Skeletal muscle satellite cell (primary cell): ENCODE data around the gene BNIP2.
"Not testable (repeated sequence)": the region's sequence is repeated elsewhere in the genome, so short reads cannot be mapped to it uniquely, and the experiment has no call there.

Experiments used
- H3K27me3 ChIP-seq: 2 replicates; pipeline ENCODE4 v1.7.0; 2013; ENCODE audit warnings: low read length; ENCODE audit not compliant: control insufficient read depth, insufficient read depth
- H3K36me3 ChIP-seq: 2 replicates; pipeline ENCODE4 v1.7.0; 2013; ENCODE audit warnings: mild to moderate bottlenecking, control low read depth, low read length; ENCODE audit not compliant: insufficient read depth
- H3K4me1 ChIP-seq: 2 replicates; pipeline ENCODE4 v1.7.0; 2013; ENCODE audit warnings: low read length; ENCODE audit not compliant: control insufficient read depth, insufficient read depth
- H3K4me2 ChIP-seq: 2 replicates; pipeline ENCODE4 v1.7.0; 2013; ENCODE audit warnings: mild to moderate bottlenecking, low read length
- H3K4me3 ChIP-seq: 2 replicates; pipeline ENCODE4 v1.7.0; 2013; ENCODE audit warnings: low read length
- H3K9ac ChIP-seq: 2 replicates; pipeline ENCODE4 v1.7.0; 2013; ENCODE audit warnings: mild to moderate bottlenecking, low read depth, low read length, moderate library complexity
- H3K9me3 ChIP-seq: replicated peaks from 2 replicates; pipeline ENCODE4 v1.7.0; 2013; ENCODE audit warnings: mild to moderate bottlenecking, control low read depth, low read length

BNIP2 gene

DNA sequence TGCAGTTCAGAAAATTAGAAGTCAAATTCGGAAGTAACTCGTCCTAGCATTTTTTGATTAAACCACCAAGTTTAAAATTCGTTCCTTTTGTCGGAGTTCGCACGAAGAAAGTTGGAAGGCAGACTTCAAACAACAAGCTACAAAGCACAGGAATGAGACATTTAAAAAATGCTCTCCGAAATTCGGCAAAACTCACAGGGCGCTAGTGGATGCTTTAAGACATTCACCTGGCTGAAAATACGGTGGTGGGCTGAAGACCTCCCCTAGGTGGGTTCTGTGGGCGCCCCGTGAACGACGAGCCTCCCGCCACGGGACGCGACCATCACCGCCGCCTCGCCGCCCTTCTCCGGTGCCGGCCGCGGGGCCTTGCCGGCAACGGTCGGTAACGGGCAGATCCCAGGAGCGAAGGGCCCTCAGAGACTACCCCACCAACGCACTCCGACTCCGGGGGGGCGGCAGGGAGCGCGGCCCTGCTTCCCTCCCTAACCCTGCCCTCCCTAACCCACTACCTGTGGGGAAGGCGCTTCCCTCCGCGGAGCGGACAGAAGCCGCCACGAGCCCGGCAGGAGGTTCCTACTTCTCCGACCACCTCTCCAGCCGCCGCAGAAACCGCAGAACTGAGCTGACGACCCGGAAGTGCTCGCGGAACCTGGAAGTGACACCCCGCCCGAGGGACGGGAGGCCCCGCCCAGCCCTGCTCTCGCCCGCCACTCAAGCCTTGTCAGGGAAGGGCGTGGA, 32.1 kb downstream of the BNIP2 start, which contains the start of gene GTF2A2:
GTF2A2 (minus strand) TSS at position 619 of the 738 bp plus-strand sequence. CDS start 5,238 bp downstream, outside the sequence.
- Histone ChIP-seq H3K4me2 (peak within 1 kb of the TSS; percentile 85), H3K36me3 (peaks cover 34% of the 10 kb centered on the region), H3K27me3 (no peaks in the 10 kb centered on the region), H3K9ac (peak within 1 kb of the TSS; percentile 96), H3K9me3 (no peaks in the 10 kb centered on the region), H3K4me1 (peaks cover 13% of the 10 kb centered on the region), H3K4me3 (peak within 1 kb of the TSS; percentile 97)

DNA sequence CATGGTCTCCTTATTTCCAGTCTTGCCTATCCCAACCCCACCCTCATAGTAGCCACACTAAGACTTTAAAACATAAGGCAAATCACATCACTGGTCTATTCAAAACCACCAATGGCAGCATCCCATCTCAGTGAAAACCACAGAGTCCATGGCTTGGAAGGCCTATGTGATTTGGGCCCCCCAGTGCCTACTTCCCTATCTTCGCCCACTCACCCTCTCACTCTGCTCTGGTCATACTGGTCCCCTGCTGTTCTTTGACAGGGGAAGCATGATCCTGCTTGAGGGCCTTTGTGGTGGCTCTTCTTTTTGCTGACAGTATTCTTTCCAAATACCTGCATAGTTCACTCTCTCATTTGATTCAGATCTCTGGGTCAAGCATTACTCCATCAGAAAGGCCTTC, 35.1 kb downstream of the BNIP2 start:
- H3K4me3 ChIP-seq: no peak overlapping the region
- no peaks in the 10 kb centered on the region for H3K9me3 ChIP-seq
- peaks cover 13% of the 10 kb centered on the region for H3K4me1 ChIP-seq
- peaks cover 32% of the 10 kb centered on the region for H3K36me3 ChIP-seq
- H3K27me3 ChIP-seq: no peaks in the 10 kb centered on the region
- no peak overlapping the region for H3K4me2 ChIP-seq
- H3K9ac ChIP-seq: no peak overlapping the region

DNA sequence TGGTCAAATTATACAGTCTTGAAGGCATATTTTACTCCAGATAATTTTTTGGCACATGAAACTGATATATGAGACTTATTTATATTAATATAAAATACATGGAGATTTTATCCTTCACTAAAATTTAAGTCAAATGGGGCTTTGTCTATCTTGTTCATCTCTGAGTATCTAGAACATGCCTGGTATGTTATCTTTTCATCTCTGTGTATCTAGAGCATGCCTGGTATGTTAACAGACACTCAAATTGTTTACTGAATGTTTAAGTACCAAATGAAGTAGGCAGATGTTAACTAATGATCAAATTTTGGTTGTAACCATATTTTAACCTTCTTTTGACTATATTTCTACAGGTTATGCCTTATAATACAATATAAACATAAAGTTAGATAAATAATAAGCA, 39.5 kb downstream of the BNIP2 start:
- Histone ChIP-seq H3K9me3 (no peaks in the 10 kb centered on the region), H3K4me3 (no peak overlapping the region), H3K27me3 (no peaks in the 10 kb centered on the region), H3K4me1 (no peaks in the 10 kb centered on the region), H3K9ac (no peak overlapping the region), H3K4me2 (no peak overlapping the region), H3K36me3 (peaks cover 42% of the 10 kb centered on the region)

DNA sequence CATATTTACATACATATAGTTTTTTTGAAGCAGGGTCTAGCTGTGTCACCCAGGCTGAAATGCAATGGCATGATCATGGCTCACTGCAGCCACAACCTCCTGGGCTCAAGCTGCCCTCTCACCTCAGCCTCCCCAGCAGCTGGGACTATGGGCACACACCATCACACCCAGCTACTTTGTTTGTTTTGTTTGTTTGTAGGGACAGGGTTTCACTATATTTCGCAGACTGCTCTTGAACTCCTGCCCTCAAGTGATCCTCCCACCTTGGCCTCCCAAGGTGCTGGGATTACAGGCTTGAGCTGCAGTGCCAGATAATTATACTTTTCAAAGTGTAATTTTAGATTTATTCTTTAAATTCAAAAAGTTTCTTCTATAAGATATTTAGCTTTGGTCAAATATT, 42.0 kb downstream of the BNIP2 start:
- no peak overlapping the region for H3K4me2 ChIP-seq
- H3K9me3 ChIP-seq: no peaks in the 10 kb centered on the region
- H3K36me3 ChIP-seq: peaks cover 37% of the 10 kb centered on the region
- no peak overlapping the region for H3K9ac ChIP-seq
- H3K4me3 ChIP-seq: no peak overlapping the region
- no peaks in the 10 kb centered on the region for H3K27me3 ChIP-seq
- H3K4me1 ChIP-seq: no peaks in the 10 kb centered on the region

DNA sequence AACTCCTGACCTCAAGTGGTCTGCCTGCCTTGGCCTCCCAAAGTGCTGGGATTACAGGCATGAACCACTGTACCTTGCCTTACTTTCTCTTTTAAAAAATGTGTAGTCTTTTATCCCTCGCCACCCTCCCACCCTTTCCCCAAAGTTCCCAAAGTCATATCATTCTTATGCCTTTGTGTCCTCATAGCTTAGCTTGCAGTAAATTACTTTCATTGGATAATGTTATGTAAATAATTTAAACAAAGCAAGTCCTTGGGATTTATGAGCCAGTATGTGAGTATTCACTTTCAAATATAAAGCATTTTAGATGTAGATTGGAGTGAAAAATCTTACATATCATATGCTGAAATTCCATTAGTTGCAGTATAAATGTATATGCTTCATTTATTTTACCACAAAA, 42.8 kb downstream of the BNIP2 start:
- Histone ChIP-seq H3K4me2 (no peak overlapping the region), H3K27me3 (no peaks in the 10 kb centered on the region), H3K9me3 (no peaks in the 10 kb centered on the region), H3K4me3 (no peak overlapping the region), H3K36me3 (peaks cover 34% of the 10 kb centered on the region), H3K9ac (no peak overlapping the region), H3K4me1 (no peaks in the 10 kb centered on the region)

DNA sequence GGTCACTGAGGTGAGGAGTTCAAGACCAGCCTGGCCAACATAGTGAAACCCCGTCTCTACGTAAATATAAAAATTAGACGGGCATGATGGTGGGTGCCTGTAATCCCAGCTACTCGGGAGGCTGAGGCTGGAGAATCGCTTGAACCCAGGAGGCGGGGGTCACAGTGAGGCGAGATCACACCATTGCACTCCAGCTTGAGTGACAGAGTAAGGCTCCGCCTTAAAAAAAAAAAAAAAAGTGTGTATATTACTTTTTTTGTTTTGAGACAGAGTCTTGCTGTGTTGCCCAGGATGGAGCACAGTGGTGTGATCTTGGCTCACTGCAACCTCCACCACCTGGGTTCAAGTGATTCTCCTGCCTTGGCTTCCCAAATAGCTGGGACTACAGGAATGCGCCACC, 43.3 kb downstream of the BNIP2 start:
- not testable (repeated sequence) for H3K4me2 ChIP-seq, H3K27me3 ChIP-seq, H3K9ac ChIP-seq, H3K4me3 ChIP-seq, H3K9me3 ChIP-seq, H3K4me1 ChIP-seq
- H3K36me3 ChIP-seq: peaks cover 33% of the 10 kb centered on the region

DNA sequence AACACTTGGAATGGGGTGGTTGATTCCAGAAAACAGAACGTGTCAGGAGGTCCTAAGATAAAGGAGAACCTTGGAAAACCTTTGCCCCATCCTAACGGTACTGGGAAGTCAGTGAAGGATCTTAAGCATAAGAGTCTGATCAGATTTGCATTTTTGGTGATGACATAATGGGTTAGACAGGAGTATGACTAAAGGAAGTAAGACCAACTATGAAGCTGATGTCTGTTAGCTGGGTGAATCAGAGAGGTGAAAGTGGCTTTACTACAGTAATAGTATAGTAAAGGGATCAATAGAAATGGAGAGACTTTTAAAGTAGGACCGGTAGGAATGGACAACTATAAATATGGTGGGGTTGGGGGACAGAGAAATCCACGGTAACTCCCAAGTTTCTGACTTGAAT, 44.4 kb downstream of the BNIP2 start:
- Histone ChIP-seq H3K4me2 (no peak overlapping the region), H3K4me3 (no peak overlapping the region), H3K9ac (no peak overlapping the region), H3K9me3 (no peaks in the 10 kb centered on the region), H3K4me1 (no peaks in the 10 kb centered on the region), H3K27me3 (no peaks in the 10 kb centered on the region), H3K36me3 (peaks cover 23% of the 10 kb centered on the region)

DNA sequence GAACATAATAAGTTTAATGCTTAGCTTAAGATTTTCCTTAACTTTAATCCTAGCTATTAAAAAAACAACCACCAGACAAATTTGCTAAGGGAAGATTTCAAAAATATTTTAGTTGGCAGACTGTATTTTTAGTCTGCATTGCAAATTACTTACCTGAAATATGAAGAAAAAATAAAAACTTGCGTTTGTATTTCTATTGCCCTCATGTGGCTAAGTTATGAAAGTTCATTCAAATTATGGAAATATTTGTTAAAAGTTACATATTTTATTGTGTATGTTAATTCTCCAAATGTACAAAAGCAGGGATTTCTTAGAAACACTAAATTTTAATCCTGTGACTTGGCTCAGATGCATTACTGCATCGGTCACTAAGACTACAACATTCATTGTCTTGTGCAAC, 46.8 kb downstream of the BNIP2 start:
- Histone ChIP-seq H3K4me3 (no peak overlapping the region), H3K4me1 (no peaks in the 10 kb centered on the region), H3K36me3 (peaks cover 35% of the 10 kb centered on the region), H3K9me3 (no peaks in the 10 kb centered on the region), H3K27me3 (no peaks in the 10 kb centered on the region), H3K4me2 (no peak overlapping the region), H3K9ac (no peak overlapping the region)

DNA sequence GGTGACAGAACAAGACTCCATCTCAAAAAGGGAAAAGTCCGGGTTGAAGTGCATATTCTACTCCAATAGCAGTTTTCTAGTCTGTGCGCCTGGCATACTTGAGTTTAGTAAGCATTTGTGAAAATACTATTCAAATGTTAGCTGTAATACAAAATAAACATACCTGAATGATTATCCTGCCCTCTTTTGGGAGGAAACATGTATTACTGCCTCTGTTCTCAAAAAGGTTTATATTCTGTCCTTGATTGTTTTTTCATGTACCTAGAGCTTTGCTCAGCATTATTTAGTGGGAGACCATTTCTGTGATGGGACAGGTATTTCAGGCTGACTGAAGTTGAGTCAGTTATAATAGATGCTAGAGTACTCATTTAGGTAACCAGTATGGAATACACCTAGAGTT, 51.6 kb downstream of the BNIP2 start:
- not testable (repeated sequence) for H3K27me3 ChIP-seq, H3K4me3 ChIP-seq, H3K4me1 ChIP-seq, H3K4me2 ChIP-seq, H3K9me3 ChIP-seq, H3K9ac ChIP-seq
- peaks cover 20% of the 10 kb centered on the region for H3K36me3 ChIP-seq

DNA sequence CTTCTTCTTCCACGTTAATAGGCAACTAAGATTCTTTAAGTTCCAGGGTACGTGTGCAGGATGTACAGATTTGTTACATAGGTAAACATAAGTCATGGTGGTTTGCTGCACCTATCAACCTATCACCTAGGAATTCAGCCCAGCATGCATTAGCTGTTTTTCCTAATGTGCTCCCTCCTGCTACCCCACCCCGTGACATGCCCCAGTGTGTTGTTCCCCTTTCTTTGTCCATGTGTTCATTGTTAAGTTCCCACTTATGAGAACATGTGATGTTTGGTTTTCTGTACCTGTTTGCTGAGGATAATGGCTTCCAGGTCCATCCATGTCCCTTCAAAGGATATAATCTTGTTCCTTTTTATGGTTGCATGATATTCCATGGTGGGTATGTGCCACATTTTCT, 52.9 kb downstream of the BNIP2 start:
- H3K27me3 ChIP-seq: no peaks in the 10 kb centered on the region
- no peaks in the 10 kb centered on the region for H3K9me3 ChIP-seq
- no peak overlapping the region for H3K9ac ChIP-seq
- H3K36me3 ChIP-seq: peaks cover 13% of the 10 kb centered on the region
- no peak overlapping the region for H3K4me3 ChIP-seq
- H3K4me1 ChIP-seq: no peaks in the 10 kb centered on the region
- no peak overlapping the region for H3K4me2 ChIP-seq

DNA sequence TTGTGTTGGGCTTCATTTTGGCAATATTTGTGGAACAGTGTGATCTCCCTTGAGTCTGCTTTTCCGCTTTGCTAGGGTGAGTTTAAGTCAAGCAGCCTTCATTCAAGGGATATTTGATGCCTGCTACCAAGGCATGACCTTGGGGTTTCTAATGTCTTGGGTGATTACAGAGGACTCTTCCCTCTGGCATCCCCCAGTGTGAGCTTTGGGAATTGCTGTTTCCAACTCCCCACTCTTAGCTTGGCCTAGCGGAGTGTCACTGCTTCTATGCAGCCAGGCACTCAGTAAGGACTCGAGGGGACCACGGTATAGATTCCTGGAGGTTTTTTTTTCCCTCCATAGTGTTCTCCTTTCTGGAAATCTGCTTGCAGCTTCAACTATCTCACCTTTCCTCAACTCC, 56.4 kb downstream of the BNIP2 start:
- H3K27me3 ChIP-seq: no peaks in the 10 kb centered on the region
- H3K4me2 ChIP-seq: no peak overlapping the region
- H3K9ac ChIP-seq: no peak overlapping the region
- H3K9me3 ChIP-seq: no peaks in the 10 kb centered on the region
- no peak overlapping the region for H3K4me3 ChIP-seq
- H3K36me3 ChIP-seq: peaks cover under 1% of the 10 kb centered on the region
- H3K4me1 ChIP-seq: no peaks in the 10 kb centered on the region

DNA sequence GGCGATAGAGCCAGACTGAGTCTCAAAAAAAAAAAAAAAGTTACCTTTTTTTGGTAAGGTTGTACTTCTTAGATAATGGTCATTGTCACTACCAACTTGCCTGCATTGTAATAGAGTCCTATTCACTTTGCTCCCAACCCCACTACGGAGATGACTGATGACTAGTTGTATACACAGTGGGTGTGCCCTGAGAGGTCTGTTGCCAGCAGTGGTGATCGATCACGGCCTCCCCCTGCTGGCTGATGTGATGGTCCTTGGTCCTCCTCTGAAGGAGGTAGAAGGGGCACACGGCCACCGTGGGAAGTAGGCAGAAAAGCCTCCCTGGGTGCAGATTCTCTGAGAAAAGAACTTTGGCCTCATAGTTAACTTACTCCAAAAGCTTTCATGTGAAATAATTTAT, 66.8 kb downstream of the BNIP2 start:
- H3K36me3 ChIP-seq: no peaks in the 10 kb centered on the region
- H3K9me3 ChIP-seq: no peaks in the 10 kb centered on the region
- H3K9ac ChIP-seq: no peak overlapping the region
- peaks cover 52% of the 10 kb centered on the region for H3K27me3 ChIP-seq
- no peak overlapping the region for H3K4me3 ChIP-seq
- H3K4me2 ChIP-seq: no peak overlapping the region
- no peaks in the 10 kb centered on the region for H3K4me1 ChIP-seq
